ENCODE measurements around the gene CCDC154. TPM values are rescaled to one million over a fixed set of nuclear protein-coding genes. Genes with fewer than 3 reads are reported as not detected.

CCDC154 gene
- total and polyA plus RNA-seq, 2 of the 4 experiments (the other 2 are of a cell fraction), result 0.09 TPM; not detected in 1

- no peak overlapping the region for H3K4me3 ChIP-seq (ENCODE audit: insufficient read depth, low read depth, low read length)
- DNase-seq (no peak), ATAC-seq (ENCODE audit: low read depth) (no peak)
- POLR2A ChIA-PET (ENCODE audit: unreplicated experiment), result no interaction called here
- dilution Hi-C loops (cut with HindIII; ENCODE audit: low sequenced_read_pairs, unreplicated experiment), result no loop called here
- peaks cover 4% of the 10 kb centered on the region; the same call in 1 of the 2 replicates for H3K27me3 ChIP-seq (ENCODE audit: control insufficient read depth, insufficient read depth, low read length)
- no peak overlapping the region for H3K9ac ChIP-seq (ENCODE audit: low read depth, low read length)
- no peak overlapping the region for H4K5ac ChIP-seq (ENCODE audit: low read depth, low read length)
- H3K9me3 ChIP-seq (ENCODE audit: control insufficient read depth, insufficient read depth, low read length), result no peaks in the 10 kb centered on the region
- no peak overlapping the region for H2BK15ac ChIP-seq (ENCODE audit: low read depth, low read length)
- peaks cover 0 to 7% of the 10 kb centered on the region in 2 experiments; a peak in 2 of 4 replicates for H3K79me1 ChIP-seq (ENCODE audit: low read depth in 1 of 2, low read length in 2 of 2)
- H3K18ac ChIP-seq (ENCODE audit: low read depth, low read length), result no peak overlapping the region
- no peak overlapping the region for H2BK20ac ChIP-seq (ENCODE audit: low read depth, low read length)
- no peak overlapping the region for H4K8ac ChIP-seq (ENCODE audit: low read depth in 2 of 2, low read length in 2 of 2)
- intact Hi-C loops (cut with micrococcal nuclease), result no loop called here
- TF ChIP-seq MXI1 (IDR thresholded peaks at IDR 0.05; ENCODE audit: borderline replicate concordance, low read depth, low read length), result no peak
- no peak for TF ChIP-seq USF2 (IDR thresholded peaks at IDR 0.05; ENCODE audit: low read depth, low read length)
- no peak for TF ChIP-seq NFE2L2 (IDR thresholded peaks at IDR 0.05; ENCODE audit: low read depth, low read length)
- TF ChIP-seq CEBPB (IDR thresholded peaks at IDR 0.05; ENCODE audit: low read depth, low read length), result no peak
- TF ChIP-seq, protein P1, sequence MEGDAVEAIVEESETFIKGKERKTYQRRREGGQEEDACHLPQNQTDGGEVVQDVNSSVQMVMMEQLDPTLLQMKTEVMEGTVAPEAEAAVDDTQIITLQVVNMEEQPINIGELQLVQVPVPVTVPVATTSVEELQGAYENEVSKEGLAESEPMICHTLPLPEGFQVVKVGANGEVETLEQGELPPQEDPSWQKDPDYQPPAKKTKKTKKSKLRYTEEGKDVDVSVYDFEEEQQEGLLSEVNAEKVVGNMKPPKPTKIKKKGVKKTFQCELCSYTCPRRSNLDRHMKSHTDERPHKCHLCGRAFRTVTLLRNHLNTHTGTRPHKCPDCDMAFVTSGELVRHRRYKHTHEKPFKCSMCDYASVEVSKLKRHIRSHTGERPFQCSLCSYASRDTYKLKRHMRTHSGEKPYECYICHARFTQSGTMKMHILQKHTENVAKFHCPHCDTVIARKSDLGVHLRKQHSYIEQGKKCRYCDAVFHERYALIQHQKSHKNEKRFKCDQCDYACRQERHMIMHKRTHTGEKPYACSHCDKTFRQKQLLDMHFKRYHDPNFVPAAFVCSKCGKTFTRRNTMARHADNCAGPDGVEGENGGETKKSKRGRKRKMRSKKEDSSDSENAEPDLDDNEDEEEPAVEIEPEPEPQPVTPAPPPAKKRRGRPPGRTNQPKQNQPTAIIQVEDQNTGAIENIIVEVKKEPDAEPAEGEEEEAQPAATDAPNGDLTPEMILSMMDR (conservative IDR thresholded peaks at IDR 0.05; ENCODE audit: low read depth, low read length), result no peak
- TF ChIP-seq SMC3 (IDR thresholded peaks at IDR 0.05; ENCODE audit: low read depth, low read length), result no peak
- no peak for TF ChIP-seq POLR2A (IDR thresholded peaks at IDR 0.05; ENCODE audit: low read depth, low read length)
- no peak for TF ChIP-seq MAFK (IDR thresholded peaks at IDR 0.05; ENCODE audit: low read depth, low read length)
- in situ Hi-C loops (cut with MboI; ENCODE audit: low sequenced_read_pairs), result no loop called here
- H4K91ac ChIP-seq (ENCODE audit: insufficient read depth, low read depth, low read length), result no peak overlapping the region
- WGBS, 2 experiments (ENCODE audit: extremely low coverage in 2 of 2, insufficient read length in 1 of 2), result 77% methylated on average over 6 of the region's 24 CpGs; no CpG with 5 or more reads in 1 of the 2 experiments
- peaks cover 7% of the 10 kb centered on the region for H3K9me1 ChIP-seq (ENCODE audit: insufficient read depth, low read length)
- H3K4me1 ChIP-seq (ENCODE audit: control insufficient read depth, insufficient read depth, low read length), result peaks cover 4% of the 10 kb centered on the region
- no peak overlapping the region for H2AK9ac ChIP-seq (replicated peaks; ENCODE audit: low read depth, low read length, poor library complexity)
- H3K36me3 ChIP-seq (ENCODE audit: control insufficient read depth, insufficient read depth, low read length), result no peaks in the 10 kb centered on the region
- H3K4me2 ChIP-seq (ENCODE audit: low read depth, low read length), result no peak overlapping the region
- no peak overlapping the region for H3K27ac ChIP-seq (ENCODE audit: insufficient read depth, low read length)
- H3K56ac ChIP-seq (ENCODE audit: extremely low read depth, insufficient read depth, low read length), result no peak overlapping the region
- no peak overlapping the region for H3K4ac ChIP-seq (ENCODE audit: low read depth, low read length)
- H4K20me1 ChIP-seq (ENCODE audit: insufficient read depth, low read length), result no peaks in the 10 kb centered on the region
- no TSS peak for BruUV-seq (replicated peaks)
- H3K14ac ChIP-seq (replicated peaks; ENCODE audit: low read depth, low read length), result no peak overlapping the region
- no peak overlapping the region for H2AK5ac ChIP-seq (ENCODE audit: low read depth, low read length)
- CTCF ChIA-PET, result no interaction called here
- no peak overlapping the region for H2BK5ac ChIP-seq (ENCODE audit: low read depth, low read length, poor library complexity, severe bottlenecking)
- H2BK120ac ChIP-seq (ENCODE audit: low read depth, low read length), result no peak overlapping the region
- no peak overlapping the region for H2AFZ ChIP-seq (replicated peaks; ENCODE audit: low read length, poor library complexity)
- no peak overlapping the region for H3K23ac ChIP-seq (ENCODE audit: low read depth, low read length)
Observed at GRCh38 chr16:1488054-1488601, 43.8 kb upstream of the CCDC154 start.

Measured in IMR-90 (cell line).